H1 (cell line): ENCODE results near the gene DPYD. TPM values are rescaled to one million over a fixed set of nuclear protein-coding genes. Genes with fewer than 3 reads are reported as not detected.

Experiments used
- HDAC6 ChIP-seq: IDR thresholded peaks from one replicate; pipeline ENCODE4 v1.7.1; 2012; ENCODE audit warnings: low read depth, mild to moderate bottlenecking, inconsistent platforms, low read length, moderate library complexity
- SIN3A ChIP-seq, 2 experiments: IDR thresholded peaks in 1 of 2; conservative IDR thresholded peaks in 1 of 2; 2 replicates each; pipeline ENCODE4 v1.6.1; 2011 to 2012; ENCODE audit warnings: low read length in 2 of 2, improper control_type of control experiment in 1 of 2, low read depth in 1 of 2, mild to moderate bottlenecking in 1 of 2
- SP1 ChIP-seq: IDR thresholded peaks from 2 replicates; pipeline ENCODE4 v1.6.1; 2011; ENCODE audit warnings: low read depth, low read length
- polyA plus RNA-seq, 7 experiments: library from polyadenylated mRNA; depleted of rRNA in 3 of 7; stranded (reverse) in 5 of 7; unstranded in 2 of 7; fragments of >200 nt in 5 of 7; fragments of 200-250 nt in 2 of 7; gene quantifications; 1 replicate in 5 of 7; 2 replicates in 1 of 7; 4 replicates in 1 of 7; pipeline versions ENCODE4 v1.2.1 to v1.2.3, GENCODE V29; 2011 to 2013; ENCODE audit warnings: missing spikeins in 2 of 7, mixed read lengths in 2 of 7
- total RNA-seq: library from RNA; stranded (reverse); fragmentation: NEBNext Ultra II Directional; extraction: Animal tissue kit (Norgen Biotek cat#: 25700); gene quantifications from 2 replicates; pipeline ENCODE4 v1.2.1, GENCODE V29; 2021
- TF ChIP-seq, protein P1 (sequence below): IDR thresholded peaks from 2 replicates; pipeline ENCODE4 v1.6.1; 2012; ENCODE audit warnings: inconsistent platforms
- TF ChIP-seq, protein P2 (sequence below): fragments of 300-600 bp; sonication (generic); IDR thresholded peaks from 2 replicates; pipeline ENCODE4 v1.7.1; 2012; ENCODE audit warnings: low read length, moderate library complexity, mild to moderate bottlenecking, inconsistent platforms; ENCODE audit not compliant: insufficient replicate concordance

The DPYD gene
- total and polyA plus RNA-seq, 2 of the 8 experiments (the other 6 are each of a cell fraction or from before 2014, with no cell fraction given): 0.29 to 0.73 TPM

DNA sequence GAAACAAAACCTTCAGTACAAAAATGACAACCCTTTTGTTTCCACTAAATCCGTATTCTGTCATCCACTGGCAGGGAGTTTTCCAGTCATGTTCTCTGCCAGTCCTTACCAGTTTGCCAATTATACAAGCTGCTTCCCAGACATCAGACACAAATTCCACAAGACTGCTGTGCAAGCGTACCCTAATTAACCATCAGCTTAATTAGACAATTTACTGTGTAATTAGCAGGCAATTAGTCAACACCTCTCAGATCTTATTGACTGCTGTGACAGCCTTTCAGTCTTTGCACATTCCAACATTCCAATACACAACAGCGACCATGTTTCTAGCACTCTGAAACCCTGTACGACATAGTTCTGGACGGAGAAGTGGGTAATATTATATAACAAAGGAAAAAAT, 420.1 kb downstream of the DPYD start (continued):
- TF ChIP-seq SIN3A (conservative IDR thresholded peaks at IDR 0.05 in 1 of 2, IDR thresholded peaks at IDR 0.05 in 1 of 2; ENCODE audit: low read depth in 1 of 2, low read length in 2 of 2): no peak
- no peak for TF ChIP-seq SP1
- TF ChIP-seq, protein P1, sequence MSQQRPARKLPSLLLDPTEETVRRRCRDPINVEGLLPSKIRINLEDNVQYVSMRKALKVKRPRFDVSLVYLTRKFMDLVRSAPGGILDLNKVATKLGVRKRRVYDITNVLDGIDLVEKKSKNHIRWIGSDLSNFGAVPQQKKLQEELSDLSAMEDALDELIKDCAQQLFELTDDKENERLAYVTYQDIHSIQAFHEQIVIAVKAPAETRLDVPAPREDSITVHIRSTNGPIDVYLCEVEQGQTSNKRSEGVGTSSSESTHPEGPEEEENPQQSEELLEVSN: no peak
- TF ChIP-seq, protein P2, sequence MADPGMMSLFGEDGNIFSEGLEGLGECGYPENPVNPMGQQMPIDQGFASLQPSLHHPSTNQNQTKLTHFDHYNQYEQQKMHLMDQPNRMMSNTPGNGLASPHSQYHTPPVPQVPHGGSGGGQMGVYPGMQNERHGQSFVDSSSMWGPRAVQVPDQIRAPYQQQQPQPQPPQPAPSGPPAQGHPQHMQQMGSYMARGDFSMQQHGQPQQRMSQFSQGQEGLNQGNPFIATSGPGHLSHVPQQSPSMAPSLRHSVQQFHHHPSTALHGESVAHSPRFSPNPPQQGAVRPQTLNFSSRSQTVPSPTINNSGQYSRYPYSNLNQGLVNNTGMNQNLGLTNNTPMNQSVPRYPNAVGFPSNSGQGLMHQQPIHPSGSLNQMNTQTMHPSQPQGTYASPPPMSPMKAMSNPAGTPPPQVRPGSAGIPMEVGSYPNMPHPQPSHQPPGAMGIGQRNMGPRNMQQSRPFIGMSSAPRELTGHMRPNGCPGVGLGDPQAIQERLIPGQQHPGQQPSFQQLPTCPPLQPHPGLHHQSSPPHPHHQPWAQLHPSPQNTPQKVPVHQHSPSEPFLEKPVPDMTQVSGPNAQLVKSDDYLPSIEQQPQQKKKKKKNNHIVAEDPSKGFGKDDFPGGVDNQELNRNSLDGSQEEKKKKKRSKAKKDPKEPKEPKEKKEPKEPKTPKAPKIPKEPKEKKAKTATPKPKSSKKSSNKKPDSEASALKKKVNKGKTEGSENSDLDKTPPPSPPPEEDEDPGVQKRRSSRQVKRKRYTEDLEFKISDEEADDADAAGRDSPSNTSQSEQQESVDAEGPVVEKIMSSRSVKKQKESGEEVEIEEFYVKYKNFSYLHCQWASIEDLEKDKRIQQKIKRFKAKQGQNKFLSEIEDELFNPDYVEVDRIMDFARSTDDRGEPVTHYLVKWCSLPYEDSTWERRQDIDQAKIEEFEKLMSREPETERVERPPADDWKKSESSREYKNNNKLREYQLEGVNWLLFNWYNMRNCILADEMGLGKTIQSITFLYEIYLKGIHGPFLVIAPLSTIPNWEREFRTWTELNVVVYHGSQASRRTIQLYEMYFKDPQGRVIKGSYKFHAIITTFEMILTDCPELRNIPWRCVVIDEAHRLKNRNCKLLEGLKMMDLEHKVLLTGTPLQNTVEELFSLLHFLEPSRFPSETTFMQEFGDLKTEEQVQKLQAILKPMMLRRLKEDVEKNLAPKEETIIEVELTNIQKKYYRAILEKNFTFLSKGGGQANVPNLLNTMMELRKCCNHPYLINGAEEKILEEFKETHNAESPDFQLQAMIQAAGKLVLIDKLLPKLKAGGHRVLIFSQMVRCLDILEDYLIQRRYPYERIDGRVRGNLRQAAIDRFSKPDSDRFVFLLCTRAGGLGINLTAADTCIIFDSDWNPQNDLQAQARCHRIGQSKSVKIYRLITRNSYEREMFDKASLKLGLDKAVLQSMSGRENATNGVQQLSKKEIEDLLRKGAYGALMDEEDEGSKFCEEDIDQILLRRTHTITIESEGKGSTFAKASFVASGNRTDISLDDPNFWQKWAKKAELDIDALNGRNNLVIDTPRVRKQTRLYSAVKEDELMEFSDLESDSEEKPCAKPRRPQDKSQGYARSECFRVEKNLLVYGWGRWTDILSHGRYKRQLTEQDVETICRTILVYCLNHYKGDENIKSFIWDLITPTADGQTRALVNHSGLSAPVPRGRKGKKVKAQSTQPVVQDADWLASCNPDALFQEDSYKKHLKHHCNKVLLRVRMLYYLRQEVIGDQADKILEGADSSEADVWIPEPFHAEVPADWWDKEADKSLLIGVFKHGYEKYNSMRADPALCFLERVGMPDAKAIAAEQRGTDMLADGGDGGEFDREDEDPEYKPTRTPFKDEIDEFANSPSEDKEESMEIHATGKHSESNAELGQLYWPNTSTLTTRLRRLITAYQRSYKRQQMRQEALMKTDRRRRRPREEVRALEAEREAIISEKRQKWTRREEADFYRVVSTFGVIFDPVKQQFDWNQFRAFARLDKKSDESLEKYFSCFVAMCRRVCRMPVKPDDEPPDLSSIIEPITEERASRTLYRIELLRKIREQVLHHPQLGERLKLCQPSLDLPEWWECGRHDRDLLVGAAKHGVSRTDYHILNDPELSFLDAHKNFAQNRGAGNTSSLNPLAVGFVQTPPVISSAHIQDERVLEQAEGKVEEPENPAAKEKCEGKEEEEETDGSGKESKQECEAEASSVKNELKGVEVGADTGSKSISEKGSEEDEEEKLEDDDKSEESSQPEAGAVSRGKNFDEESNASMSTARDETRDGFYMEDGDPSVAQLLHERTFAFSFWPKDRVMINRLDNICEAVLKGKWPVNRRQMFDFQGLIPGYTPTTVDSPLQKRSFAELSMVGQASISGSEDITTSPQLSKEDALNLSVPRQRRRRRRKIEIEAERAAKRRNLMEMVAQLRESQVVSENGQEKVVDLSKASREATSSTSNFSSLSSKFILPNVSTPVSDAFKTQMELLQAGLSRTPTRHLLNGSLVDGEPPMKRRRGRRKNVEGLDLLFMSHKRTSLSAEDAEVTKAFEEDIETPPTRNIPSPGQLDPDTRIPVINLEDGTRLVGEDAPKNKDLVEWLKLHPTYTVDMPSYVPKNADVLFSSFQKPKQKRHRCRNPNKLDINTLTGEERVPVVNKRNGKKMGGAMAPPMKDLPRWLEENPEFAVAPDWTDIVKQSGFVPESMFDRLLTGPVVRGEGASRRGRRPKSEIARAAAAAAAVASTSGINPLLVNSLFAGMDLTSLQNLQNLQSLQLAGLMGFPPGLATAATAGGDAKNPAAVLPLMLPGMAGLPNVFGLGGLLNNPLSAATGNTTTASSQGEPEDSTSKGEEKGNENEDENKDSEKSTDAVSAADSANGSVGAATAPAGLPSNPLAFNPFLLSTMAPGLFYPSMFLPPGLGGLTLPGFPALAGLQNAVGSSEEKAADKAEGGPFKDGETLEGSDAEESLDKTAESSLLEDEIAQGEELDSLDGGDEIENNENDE: no peak
- TF ChIP-seq HDAC6: no peak
